Measurements from ENCODE around the gene TGFA.

- TF ChIP-seq, protein P1, sequence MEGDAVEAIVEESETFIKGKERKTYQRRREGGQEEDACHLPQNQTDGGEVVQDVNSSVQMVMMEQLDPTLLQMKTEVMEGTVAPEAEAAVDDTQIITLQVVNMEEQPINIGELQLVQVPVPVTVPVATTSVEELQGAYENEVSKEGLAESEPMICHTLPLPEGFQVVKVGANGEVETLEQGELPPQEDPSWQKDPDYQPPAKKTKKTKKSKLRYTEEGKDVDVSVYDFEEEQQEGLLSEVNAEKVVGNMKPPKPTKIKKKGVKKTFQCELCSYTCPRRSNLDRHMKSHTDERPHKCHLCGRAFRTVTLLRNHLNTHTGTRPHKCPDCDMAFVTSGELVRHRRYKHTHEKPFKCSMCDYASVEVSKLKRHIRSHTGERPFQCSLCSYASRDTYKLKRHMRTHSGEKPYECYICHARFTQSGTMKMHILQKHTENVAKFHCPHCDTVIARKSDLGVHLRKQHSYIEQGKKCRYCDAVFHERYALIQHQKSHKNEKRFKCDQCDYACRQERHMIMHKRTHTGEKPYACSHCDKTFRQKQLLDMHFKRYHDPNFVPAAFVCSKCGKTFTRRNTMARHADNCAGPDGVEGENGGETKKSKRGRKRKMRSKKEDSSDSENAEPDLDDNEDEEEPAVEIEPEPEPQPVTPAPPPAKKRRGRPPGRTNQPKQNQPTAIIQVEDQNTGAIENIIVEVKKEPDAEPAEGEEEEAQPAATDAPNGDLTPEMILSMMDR (conservative IDR thresholded peaks at IDR 0.05) = no peak
- no peak for TF ChIP-seq EZH2 (IDR thresholded peaks at IDR 0.05; ENCODE audit: low read depth)
Measured at GRCh38 chr2:70505613-70506391, 47.8 kb downstream of the TGFA start.
